RPMI8226 (cell line): ENCODE data around the gene C1QTNF4.
"Not testable (repeated sequence)": the region's sequence is repeated elsewhere in the genome, so short reads cannot be mapped to it uniquely, and the experiment has no call there.

ENCODE experiments used
- DNase-seq: peaks from one replicate; pipeline ENCODE4 v3.0.0-alpha.2; 2015

C1QTNF4 gene

DNA sequence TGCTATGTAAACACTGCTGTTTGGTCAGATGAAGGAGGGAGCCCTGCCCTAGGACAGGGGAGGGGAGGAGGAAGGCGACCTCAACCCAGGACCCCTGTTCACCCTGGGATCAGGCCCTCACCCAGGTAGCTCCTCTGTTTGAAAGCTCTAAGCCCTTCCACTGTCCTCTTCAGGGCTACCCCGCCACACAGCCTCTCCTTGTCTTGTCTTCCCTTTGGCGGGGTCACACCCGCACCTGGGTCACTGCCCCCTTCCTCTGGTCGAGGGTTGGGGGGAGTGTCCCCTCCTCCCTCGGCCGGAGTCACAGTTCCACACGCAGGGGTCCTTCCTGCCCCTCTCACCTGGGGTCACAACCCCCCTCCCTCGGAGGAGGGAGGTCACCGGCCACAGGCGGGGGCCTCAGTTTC is 29.3 kb downstream of the C1QTNF4 start:
- peak; percentile 6 for DNase-seq

DNA sequence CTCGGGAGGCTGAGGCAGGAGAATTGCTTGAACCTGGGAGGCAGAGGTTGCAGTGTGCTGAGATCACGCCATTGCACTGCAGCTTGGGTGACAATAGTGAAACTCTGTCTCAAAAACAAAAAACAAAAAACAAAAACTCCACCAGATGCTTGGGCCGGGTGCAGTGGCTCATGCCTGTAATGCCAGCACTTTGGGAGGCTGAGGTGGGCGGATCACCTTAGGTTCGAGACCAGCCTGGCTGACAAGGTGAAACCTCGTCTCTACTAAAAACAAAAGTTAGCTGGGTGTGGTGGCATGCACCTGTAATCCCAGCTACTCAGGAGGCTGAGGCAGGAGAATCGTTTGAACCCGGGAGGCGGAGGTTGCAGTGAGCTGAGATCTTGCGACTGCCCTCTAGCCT is 29.8 kb downstream of the C1QTNF4 start:
- DNase-seq = not testable (repeated sequence)

DNA sequence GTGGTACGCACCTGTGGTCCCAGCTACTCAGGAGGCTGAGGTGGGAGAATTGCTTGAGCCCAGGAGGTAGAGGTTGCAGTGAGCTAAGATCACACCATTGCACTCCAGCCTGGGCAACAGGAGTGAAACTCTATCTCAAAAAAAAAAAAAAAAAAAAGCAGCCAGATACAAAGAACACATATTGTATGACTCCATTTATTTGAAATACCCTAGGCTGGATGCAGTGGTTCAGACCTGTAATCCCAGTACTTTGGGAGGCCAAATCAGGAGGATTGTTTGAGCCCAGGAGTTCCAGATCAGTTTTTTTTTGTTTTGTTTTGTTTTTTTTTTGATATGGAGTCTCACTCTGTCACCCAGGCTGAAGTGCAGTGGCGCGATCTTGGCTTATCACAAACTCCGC is 31.8 kb downstream of the C1QTNF4 start:
- not testable (repeated sequence) for DNase-seq

DNA sequence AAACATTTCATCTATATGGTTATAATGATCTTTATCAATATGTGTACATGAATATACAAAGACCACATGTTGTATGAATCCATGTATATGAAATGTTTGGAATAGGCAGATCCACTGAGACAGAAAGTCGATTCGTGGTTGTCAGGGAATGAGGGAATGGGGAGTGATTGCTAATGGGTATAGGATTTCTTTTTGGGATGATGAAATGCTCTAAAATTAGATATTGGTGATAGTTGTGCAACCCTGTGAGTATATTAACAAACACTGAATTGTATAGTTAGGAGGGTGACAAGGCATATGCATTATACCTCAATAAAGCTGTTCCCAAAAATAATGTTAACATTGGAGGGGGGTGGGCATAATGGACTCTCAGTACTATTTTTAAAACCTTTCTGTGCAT is 33.8 kb downstream of the C1QTNF4 start:
- no peak for DNase-seq

DNA sequence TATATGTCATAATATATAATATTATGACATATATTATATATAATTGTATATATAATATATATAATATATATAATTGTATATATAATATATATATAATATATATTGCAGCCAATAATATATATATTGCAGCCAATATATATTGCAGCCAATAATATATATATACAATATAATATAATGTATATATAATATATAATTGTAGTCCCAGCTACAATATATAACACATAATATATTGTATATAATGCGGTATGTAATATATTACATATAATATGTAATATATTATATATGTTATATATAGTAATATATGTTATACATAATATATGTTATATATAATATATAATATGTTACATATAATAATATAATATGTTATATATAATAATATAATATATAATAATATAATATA is 35.5 kb downstream of the C1QTNF4 start:
- no peak for DNase-seq

DNA sequence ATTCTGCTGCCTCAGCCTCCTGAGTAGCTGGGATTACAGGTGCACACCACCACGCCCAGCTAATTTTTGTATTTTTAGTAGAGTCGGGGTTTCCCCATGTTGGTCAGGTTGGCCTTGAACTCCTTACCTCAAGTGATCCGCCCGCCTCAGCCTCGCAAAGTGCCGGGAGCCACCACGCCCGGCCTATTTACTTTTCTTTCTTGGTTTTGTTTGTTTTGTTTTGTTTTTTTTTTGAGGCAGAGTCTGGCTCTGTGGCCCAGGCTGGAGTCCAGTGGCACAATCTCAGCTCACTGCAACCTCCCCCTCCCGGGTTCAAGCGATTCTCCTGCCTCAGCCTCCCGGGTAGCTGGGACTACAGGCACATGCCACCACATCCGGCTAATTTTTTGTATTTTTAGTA is 37.2 kb downstream of the C1QTNF4 start:
- not testable (repeated sequence) for DNase-seq

DNA sequence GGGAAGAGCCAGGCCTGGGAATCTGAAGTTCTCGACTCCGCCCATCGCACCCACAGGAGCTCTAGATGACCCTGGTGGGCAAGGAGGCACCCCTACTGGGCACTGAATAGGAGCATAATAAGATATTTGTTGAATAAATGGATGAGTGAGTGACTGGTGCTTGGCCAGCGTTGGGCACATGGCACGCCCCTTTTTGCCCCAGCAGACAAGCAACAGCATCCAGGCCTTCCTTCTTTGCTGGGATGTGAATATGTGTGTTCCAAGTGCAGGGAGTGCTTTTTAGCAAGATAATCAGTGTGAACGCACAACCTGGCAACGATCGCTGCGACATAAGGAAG is 40.8 kb downstream of the C1QTNF4 start:
- no peak for DNase-seq

DNA sequence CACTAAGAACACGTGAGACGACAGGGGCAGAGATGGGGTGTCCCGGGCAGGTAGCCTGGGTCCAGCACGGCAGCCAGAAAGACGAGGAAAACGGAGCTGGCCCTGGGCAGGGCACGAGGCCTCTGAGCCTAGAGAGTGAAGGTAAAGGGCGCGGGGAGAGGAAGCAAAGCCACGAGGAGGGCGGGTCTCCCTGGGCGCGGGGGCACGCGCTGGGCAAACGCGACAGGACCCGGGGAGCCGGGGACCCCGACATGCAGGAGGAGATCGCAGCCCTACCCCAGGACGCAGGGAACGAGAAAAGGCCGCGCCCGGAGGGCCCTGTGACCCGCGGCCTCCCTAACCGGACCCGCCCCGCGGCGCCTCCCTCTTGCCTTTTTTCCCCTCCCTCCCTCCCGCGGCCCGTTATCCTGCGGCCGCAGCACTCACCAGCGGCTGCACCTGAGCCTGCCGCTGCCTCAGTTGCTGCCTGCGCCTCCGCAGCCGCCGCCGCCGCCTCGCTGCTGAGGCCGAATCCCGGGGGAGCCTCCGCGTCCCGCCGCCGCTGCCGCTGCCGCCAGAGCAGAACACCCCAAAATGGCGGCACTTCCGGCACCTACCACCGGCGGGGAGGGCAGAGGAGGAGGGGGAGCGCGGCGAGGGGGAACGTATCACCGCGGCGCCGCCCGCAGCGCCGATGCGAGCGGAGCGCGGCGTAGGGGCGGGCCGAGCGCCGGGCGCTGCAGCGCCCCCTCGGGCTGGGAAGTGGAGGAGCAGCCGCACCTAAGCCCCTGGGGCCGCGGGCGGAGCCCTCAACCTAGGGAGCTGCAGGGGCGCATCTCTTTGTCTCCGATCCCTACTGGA is 41.4 kb downstream of the C1QTNF4 start, which contains the start of gene CELF1:
TSS of gene CELF1 (minus strand) at position 567 of the 840 bp plus-strand sequence. CDS start 53,609 bp downstream, outside the sequence.
- peak; percentile 91 for DNase-seq

DNA sequence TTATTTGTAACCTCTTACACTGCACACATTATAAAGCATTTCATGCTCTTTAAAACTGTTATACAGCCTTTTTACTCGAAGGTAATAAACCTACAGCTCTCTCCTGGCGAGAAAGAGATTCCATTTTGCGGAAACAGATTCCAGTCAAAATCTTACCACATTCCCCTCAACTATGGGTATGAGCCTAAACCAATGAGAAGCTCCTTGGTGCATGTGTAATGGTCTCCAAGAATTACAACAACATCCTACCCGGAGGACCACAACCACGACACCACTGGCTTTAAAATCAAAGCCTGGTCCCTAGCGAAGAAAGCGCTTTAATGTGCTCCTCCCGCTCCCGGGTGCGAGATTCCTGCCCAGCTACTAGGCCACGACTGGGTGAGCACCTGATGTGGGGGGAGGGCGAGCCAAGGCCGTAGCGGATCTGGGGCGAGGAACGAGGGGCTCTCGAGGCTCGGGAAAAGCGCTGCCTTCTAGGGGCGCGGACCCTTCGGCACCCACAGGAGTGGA is 42.1 kb downstream of the C1QTNF4 start:
- DNase-seq = peak; percentile 32

DNA sequence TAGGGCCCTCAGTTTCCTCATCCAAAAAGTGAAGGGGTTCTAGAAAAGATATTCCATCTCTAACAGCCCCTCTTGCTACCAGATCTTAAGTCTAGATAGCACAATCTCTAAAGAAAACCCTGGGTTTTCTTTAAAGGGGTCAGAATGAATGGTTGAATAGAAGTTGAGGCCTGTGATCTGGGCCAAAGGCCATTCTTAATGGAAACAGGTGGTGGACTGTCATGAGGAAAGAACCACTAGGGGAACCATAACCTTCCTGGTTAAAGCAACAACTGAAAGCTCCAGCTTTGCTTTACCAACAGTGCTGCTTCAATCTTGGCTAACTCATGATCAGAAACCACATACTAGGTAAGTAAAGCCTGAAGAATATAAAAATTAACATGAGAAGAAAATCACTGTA is 43.1 kb downstream of the C1QTNF4 start:
- peak; percentile 55 for DNase-seq

DNA sequence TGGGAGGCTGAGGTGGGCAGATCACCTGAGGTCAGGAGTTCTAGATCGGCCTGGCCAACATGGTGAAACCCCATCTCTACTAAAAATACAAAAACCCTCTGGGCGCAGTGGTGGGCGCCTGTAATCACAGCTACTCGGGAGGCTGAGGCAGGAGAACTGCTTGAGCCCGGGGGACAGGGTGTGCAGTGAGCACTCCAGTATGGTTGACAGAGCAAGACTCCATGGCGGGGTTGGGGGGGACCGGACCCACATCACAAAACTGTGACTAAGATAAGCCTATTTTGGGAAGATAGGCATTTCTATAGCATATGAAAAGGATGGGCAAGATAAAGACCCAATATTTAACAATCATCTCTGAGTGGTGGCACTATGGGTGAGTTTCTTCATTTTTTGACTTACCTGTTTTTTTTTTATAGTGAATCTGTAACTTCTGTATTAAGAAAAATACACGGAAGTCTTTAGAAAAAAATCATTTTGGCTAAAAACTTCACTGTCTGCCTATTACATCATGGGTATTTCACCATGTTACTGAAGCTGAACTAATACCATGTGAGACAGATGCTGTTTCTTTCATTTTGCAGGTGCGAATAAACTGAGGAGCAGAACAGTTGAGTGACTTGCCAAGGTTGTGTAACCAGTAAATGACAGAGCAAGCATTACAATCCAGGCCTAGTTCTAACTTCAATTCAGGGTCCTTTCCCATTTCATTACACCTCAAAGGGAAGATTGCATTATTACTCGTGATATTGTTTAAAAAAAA is 43.7 kb downstream of the C1QTNF4 start:
- DNase-seq = no peak

DNA sequence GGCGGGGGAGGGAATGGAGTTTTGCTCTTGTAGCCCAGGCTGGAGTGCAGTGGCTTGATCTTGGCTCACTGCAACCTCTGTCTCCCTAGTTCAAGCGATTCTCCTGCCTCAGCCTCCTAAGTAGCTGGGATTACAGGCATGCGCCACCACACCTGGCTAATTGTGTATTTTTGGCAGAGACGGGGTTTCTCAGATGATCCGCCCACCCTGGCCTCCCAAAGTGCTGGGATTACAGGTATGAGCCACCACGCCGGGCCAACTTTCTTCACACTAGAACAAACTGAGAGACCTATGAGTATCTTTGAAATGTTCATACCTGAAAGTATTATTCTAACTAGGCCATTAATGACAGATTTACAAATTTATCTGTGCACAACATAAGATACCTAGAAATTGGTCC is 47.9 kb downstream of the C1QTNF4 start:
- DNase-seq = not testable (repeated sequence)

DNA sequence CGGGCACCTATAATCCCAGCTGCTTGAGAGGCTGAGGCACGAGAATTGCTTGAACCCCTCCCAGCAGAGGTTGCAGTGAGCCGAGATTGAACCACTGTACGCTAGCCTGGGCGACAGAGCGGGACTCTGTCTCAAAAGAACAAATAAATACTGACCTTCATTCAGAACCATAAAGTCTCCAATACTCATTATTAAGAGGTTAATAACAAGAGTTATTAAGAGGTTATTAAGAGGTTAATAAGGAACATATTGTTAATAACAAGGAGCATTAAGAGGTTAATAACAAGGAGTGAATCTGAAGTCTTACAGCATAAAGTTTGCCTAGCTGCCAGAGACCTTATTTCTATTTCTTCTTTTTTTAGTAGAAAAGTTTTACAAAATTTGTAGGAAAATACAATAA is 48.9 kb downstream of the C1QTNF4 start:
- no peak for DNase-seq

DNA sequence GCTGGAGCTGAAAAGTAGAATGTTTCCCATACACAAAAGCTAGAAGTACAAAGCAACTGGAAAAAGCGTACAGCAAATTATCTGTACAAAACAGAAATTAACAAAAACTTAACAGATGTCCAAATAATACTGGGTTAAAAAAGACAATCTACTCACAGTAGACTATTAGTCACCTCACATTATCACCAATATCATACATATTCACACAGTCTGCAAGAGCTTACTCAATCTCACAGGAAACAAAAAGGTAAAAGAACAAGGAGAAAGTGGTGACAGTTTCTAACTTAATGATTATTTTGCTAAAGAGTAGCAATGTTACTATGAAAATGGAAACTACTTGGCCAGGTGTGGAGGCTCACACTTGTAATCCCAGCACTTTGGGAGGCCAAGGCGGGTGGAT is 53.1 kb downstream of the C1QTNF4 start:
- DNase-seq = no peak

DNA sequence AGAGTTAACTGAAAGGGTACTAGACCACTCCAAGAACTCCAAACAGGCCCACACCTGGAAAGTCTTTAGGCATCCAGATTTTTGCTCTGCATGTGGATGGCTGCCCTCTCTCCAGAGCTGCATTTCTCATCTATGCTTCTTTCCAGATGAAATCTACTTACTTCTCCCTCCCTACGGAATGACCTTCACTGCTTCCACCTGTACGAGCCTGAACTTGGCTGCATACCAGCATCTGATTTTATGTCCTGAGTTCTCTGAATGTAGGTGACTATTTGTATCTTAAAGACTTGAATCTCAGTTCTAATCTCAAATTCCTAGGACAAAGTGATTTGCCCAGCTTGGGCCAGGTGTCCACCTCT is 54.6 kb downstream of the C1QTNF4 start:
- DNase-seq = no peak
